MM.1S (cell line): Measurements from ENCODE around the gene LRFN2.

Experiments
- DNase-seq: peaks from one replicate; pipeline ENCODE4 v3.0.0-alpha.2; 2015
- H2AFZ ChIP-seq: fragments of 300-600 bp; sonication (generic); 2 replicates; pipeline ENCODE4 v1.6.0; 2016; ENCODE audit warnings: antibody characterized with exemption, low read length
- H3F3A ChIP-seq: fragments of 300-600 bp; sonication (generic); 2 replicates; pipeline ENCODE4 v1.6.1; 2016; ENCODE audit warnings: mild to moderate bottlenecking, antibody characterized with exemption, low read length, moderate library complexity, mixed read lengths; ENCODE audit not compliant: insufficient read depth
- H3K27ac ChIP-seq: fragments of 300-600 bp; sonication (generic); 2 replicates; pipeline ENCODE4 v1.5.1; 2016; ENCODE audit warnings: mild to moderate bottlenecking, low read length
- H3K27me3 ChIP-seq: fragments of 300-600 bp; sonication (generic); replicated peaks from 2 replicates; pipeline ENCODE4 v1.6.0; 2016; ENCODE audit warnings: low read length; ENCODE audit not compliant: insufficient read depth
- H3K36me3 ChIP-seq: fragments of 300-600 bp; sonication (generic); replicated peaks from 2 replicates; pipeline ENCODE4 v1.6.1; 2016; ENCODE audit warnings: mild to moderate bottlenecking, low read length, mixed read lengths; ENCODE audit not compliant: insufficient read depth
- H3K4me1 ChIP-seq: fragments of 300-600 bp; sonication (generic); 2 replicates; pipeline ENCODE4 v1.6.1; 2016; ENCODE audit warnings: low read length, mixed read lengths
- H3K4me2 ChIP-seq: fragments of 300-600 bp; sonication (generic); 2 replicates; pipeline ENCODE4 v1.6.0; 2016; ENCODE audit warnings: low read depth, low read length
- H3K4me3 ChIP-seq: fragments of 300-600 bp; sonication (generic); 2 replicates; pipeline ENCODE4 v1.5.1; 2016; ENCODE audit warnings: low read length, mixed read lengths
- H3K79me2 ChIP-seq: fragments of 300-600 bp; sonication (generic); 2 replicates; pipeline ENCODE4 v1.6.1; 2016; ENCODE audit warnings: mixed run types, low read length, mixed read lengths
- H3K9ac ChIP-seq: fragments of 300-600 bp; sonication (generic); 2 replicates; pipeline ENCODE4 v1.6.1; 2016; ENCODE audit warnings: low read length, mixed read lengths
- H3K9me2 ChIP-seq: fragments of 300-600 bp; sonication (generic); replicated peaks from 2 replicates; pipeline ENCODE4 v1.6.1; 2016; ENCODE audit warnings: mild to moderate bottlenecking, low read length, mixed read lengths; ENCODE audit not compliant: insufficient read depth
- H3K9me3 ChIP-seq: fragments of 300-600 bp; sonication (generic); replicated peaks from 2 replicates; pipeline ENCODE4 v1.6.1; 2016; ENCODE audit warnings: mild to moderate bottlenecking, low read length, mixed read lengths; ENCODE audit not compliant: insufficient read depth
- H4K20me1 ChIP-seq: fragments of 300-600 bp; sonication (generic); 2 replicates; pipeline ENCODE4 v1.6.1; 2016; ENCODE audit warnings: mild to moderate bottlenecking, low read length, moderate library complexity, mixed read lengths; ENCODE audit not compliant: insufficient read depth
- CTCF ChIP-seq: fragments of 300-600 bp; sonication (generic); IDR thresholded peaks from 2 replicates; pipeline ENCODE4 v1.5.1; 2016; ENCODE audit warnings: antibody characterized with exemption, low read length, mixed read lengths
- EZH2 ChIP-seq: fragments of 300-600 bp; sonication (generic); optimal IDR thresholded peaks from 2 replicates; pipeline ENCODE3; 2017; ENCODE audit warnings: low read depth, mild to moderate bottlenecking, antibody characterized with exemption, low read length, mixed read lengths
- EZH2phosphoT487 ChIP-seq: fragments of 300-600 bp; sonication (generic); IDR thresholded peaks from 2 replicates; pipeline ENCODE4 v1.6.1; 2018; ENCODE audit warnings: antibody characterized with exemption, low read length

LRFN2 gene

GRCh38 chr6:40579101-40579500 lies 8.1 kb downstream of the LRFN2 start:
- Histone ChIP-seq H3K9me2 (no peaks in the 10 kb centered on the region), H3K4me2 (no peak overlapping the region), H3K4me1 (no peaks in the 10 kb centered on the region), H3K27ac (no peak overlapping the region), H3K79me2 (no peaks in the 10 kb centered on the region), H2AFZ (no peak overlapping the region), H3K9me3 (no peaks in the 10 kb centered on the region), H3K36me3 (no peaks in the 10 kb centered on the region), H4K20me1 (no peaks in the 10 kb centered on the region), H3F3A (no peaks in the 10 kb centered on the region), H3K27me3 (no peaks in the 10 kb centered on the region), H3K4me3 (no peak overlapping the region), H3K9ac (no peak overlapping the region)
- DNase-seq: no peak
- TF ChIP-seq CTCF (no peak), EZH2phosphoT487 (no peak), EZH2 (no peak)

- no peak overlapping the region for H3K27ac ChIP-seq
- H3K4me2 ChIP-seq: no peak overlapping the region
- H3K9me2 ChIP-seq: no peaks in the 10 kb centered on the region
- DNase-seq: no peak
- no peaks in the 10 kb centered on the region for H3F3A ChIP-seq
- no peaks in the 10 kb centered on the region for H3K4me1 ChIP-seq
- no peak overlapping the region for H3K4me3 ChIP-seq
- no peak overlapping the region for H2AFZ ChIP-seq
- H4K20me1 ChIP-seq: no peaks in the 10 kb centered on the region
- no peaks in the 10 kb centered on the region for H3K9me3 ChIP-seq
- H3K79me2 ChIP-seq: no peaks in the 10 kb centered on the region
- no peak for TF ChIP-seq EZH2phosphoT487
- TF ChIP-seq EZH2: no peak
- TF ChIP-seq CTCF: no peak
- H3K9ac ChIP-seq: no peak overlapping the region
- H3K36me3 ChIP-seq: no peaks in the 10 kb centered on the region
- no peaks in the 10 kb centered on the region for H3K27me3 ChIP-seq
These were observed 9.5 kb downstream of the LRFN2 start for GRCh38 chr6:40577672-40578071.

GRCh38 chr6:40573221-40573620 lies 13.9 kb downstream of the LRFN2 start:
- H3K9ac ChIP-seq: no peak overlapping the region
- no peaks in the 10 kb centered on the region for H3K9me2 ChIP-seq
- no peak overlapping the region for H3K4me2 ChIP-seq
- H3K36me3 ChIP-seq: no peaks in the 10 kb centered on the region
- no peak for TF ChIP-seq EZH2phosphoT487
- TF ChIP-seq EZH2: no peak
- TF ChIP-seq CTCF: no peak
- no peaks in the 10 kb centered on the region for H4K20me1 ChIP-seq
- no peaks in the 10 kb centered on the region for H3K79me2 ChIP-seq
- no peak for DNase-seq
- no peaks in the 10 kb centered on the region for H3K4me1 ChIP-seq
- no peak overlapping the region for H3K27ac ChIP-seq
- H3K4me3 ChIP-seq: no peak overlapping the region
- H3K27me3 ChIP-seq: no peaks in the 10 kb centered on the region
- no peaks in the 10 kb centered on the region for H3K9me3 ChIP-seq
- no peaks in the 10 kb centered on the region for H3F3A ChIP-seq
- no peak overlapping the region for H2AFZ ChIP-seq
